HepG2 (cell line): Measurements from ENCODE around the gene MYH9.

Source experiments
- CBX5 ChIP-seq: sonication (generic); formaldehyde crosslinking; IDR thresholded peaks from 2 replicates; pipeline ENCODE4 v1.4.0; 2020; ENCODE audit warnings: missing genetic modification reagents, borderline replicate concordance
- FOXK2 ChIP-seq: fragments of 450-650 bp; IDR thresholded peaks from 2 replicates; pipeline ENCODE4 v1.6.1; 2016
- HDAC2 ChIP-seq: sonication (generic); formaldehyde crosslinking; IDR thresholded peaks from 2 replicates; pipeline ENCODE4 v1.4.0; 2020; ENCODE audit warnings: missing genetic modification reagents
- LCORL ChIP-seq, 2 experiments: fragments of 450-650 bp in 1 of 2; sonication (generic) in 1 of 2; formaldehyde crosslinking in 1 of 2; IDR thresholded peaks; 2 replicates each; pipeline versions ENCODE4 v1.5.0 to v1.6.1; 2017 to 2020; ENCODE audit warnings: antibody characterized with exemption in 1 of 2, missing genetic modification reagents in 1 of 2
- NR3C1 ChIP-seq: sonication (generic); formaldehyde crosslinking; IDR thresholded peaks from 2 replicates; pipeline ENCODE4 v1.4.0; 2020; ENCODE audit warnings: missing genetic modification reagents
- RXRA ChIP-seq: sonication (generic); formaldehyde crosslinking; IDR thresholded peaks from 2 replicates; pipeline ENCODE4 v1.5.1; 2020; ENCODE audit warnings: missing genetic modification reagents
- U2AF2 ChIP-seq: fragments of 200-400 bp; formaldehyde crosslinking; IDR thresholded peaks from 2 replicates; pipeline ENCODE4 v1.6.1; 2017; ENCODE audit warnings: low read depth, mild to moderate bottlenecking, low read length
- ZFAT ChIP-seq: sonication (generic); formaldehyde crosslinking; conservative IDR thresholded peaks from 2 replicates; pipeline ENCODE4 v1.8.1; 2023; ENCODE audit warnings: missing genetic modification reagents, inconsistent platforms
- ZFX ChIP-seq: sonication (generic); formaldehyde crosslinking; IDR thresholded peaks from 2 replicates; pipeline ENCODE4 v1.4.0; 2020; ENCODE audit warnings: mild to moderate bottlenecking, low read depth, missing genetic modification reagents, moderate library complexity
- ZNF24 ChIP-seq: fragments of 450-650 bp; IDR thresholded peaks from 2 replicates; pipeline ENCODE4 v1.6.1; 2017; ENCODE audit warnings: antibody characterized with exemption, mild to moderate bottlenecking
- TF ChIP-seq, protein P1 (sequence below), 2 experiments: IDR thresholded peaks; 2 replicates each; pipeline ENCODE4 v1.6.1; 2011 to 2012; ENCODE audit warnings: low read length in 2 of 2, borderline replicate concordance in 1 of 2, low read depth in 1 of 2, mild to moderate bottlenecking in 1 of 2, moderate library complexity in 1 of 2
- TF ChIP-seq, protein P2 (sequence below): sonication (generic); formaldehyde crosslinking; IDR thresholded peaks from 2 replicates; pipeline ENCODE4 v1.5.0; 2020; ENCODE audit warnings: mild to moderate bottlenecking, missing genetic modification reagents, borderline replicate concordance
- TF ChIP-seq, protein P3 (sequence below): IDR thresholded peaks from 2 replicates; pipeline ENCODE4 v1.6.1; 2016; ENCODE audit warnings: control low read depth
- TF ChIP-seq, protein P4 (sequence below): sonication (generic); formaldehyde crosslinking; IDR thresholded peaks from 2 replicates; pipeline ENCODE4 v1.5.0; 2020; ENCODE audit warnings: mild to moderate bottlenecking, missing genetic modification reagents

DNA sequence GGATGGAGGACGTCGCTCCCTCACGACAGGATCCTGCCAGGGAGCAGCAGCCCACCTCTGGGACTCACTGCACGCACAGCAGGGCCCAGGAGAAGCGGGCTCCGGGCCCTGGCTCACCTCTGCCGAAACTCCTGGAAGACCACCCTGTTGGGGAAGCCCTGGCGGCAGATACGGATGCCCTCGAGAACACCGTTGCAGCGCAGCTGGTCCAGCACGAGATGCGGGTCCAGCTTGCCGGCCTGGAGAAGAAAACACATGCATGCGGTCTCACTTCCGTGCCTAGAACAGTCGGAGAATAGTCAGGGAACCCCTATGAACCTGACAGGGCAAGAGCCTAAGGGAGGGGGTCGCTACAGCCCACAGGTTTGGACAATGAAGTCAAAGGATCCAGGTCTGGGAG is 82.0 kb downstream of the MYH9 start:
- TF ChIP-seq, protein P1, sequence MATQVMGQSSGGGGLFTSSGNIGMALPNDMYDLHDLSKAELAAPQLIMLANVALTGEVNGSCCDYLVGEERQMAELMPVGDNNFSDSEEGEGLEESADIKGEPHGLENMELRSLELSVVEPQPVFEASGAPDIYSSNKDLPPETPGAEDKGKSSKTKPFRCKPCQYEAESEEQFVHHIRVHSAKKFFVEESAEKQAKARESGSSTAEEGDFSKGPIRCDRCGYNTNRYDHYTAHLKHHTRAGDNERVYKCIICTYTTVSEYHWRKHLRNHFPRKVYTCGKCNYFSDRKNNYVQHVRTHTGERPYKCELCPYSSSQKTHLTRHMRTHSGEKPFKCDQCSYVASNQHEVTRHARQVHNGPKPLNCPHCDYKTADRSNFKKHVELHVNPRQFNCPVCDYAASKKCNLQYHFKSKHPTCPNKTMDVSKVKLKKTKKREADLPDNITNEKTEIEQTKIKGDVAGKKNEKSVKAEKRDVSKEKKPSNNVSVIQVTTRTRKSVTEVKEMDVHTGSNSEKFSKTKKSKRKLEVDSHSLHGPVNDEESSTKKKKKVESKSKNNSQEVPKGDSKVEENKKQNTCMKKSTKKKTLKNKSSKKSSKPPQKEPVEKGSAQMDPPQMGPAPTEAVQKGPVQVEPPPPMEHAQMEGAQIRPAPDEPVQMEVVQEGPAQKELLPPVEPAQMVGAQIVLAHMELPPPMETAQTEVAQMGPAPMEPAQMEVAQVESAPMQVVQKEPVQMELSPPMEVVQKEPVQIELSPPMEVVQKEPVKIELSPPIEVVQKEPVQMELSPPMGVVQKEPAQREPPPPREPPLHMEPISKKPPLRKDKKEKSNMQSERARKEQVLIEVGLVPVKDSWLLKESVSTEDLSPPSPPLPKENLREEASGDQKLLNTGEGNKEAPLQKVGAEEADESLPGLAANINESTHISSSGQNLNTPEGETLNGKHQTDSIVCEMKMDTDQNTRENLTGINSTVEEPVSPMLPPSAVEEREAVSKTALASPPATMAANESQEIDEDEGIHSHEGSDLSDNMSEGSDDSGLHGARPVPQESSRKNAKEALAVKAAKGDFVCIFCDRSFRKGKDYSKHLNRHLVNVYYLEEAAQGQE (IDR thresholded peaks at IDR 0.05; ENCODE audit: borderline replicate concordance in 1 of 2, low read depth in 1 of 2, low read length in 2 of 2), result no peak
- no peak for TF ChIP-seq CBX5 (CRISPR knock-in tag)
- TF ChIP-seq, protein P2, sequence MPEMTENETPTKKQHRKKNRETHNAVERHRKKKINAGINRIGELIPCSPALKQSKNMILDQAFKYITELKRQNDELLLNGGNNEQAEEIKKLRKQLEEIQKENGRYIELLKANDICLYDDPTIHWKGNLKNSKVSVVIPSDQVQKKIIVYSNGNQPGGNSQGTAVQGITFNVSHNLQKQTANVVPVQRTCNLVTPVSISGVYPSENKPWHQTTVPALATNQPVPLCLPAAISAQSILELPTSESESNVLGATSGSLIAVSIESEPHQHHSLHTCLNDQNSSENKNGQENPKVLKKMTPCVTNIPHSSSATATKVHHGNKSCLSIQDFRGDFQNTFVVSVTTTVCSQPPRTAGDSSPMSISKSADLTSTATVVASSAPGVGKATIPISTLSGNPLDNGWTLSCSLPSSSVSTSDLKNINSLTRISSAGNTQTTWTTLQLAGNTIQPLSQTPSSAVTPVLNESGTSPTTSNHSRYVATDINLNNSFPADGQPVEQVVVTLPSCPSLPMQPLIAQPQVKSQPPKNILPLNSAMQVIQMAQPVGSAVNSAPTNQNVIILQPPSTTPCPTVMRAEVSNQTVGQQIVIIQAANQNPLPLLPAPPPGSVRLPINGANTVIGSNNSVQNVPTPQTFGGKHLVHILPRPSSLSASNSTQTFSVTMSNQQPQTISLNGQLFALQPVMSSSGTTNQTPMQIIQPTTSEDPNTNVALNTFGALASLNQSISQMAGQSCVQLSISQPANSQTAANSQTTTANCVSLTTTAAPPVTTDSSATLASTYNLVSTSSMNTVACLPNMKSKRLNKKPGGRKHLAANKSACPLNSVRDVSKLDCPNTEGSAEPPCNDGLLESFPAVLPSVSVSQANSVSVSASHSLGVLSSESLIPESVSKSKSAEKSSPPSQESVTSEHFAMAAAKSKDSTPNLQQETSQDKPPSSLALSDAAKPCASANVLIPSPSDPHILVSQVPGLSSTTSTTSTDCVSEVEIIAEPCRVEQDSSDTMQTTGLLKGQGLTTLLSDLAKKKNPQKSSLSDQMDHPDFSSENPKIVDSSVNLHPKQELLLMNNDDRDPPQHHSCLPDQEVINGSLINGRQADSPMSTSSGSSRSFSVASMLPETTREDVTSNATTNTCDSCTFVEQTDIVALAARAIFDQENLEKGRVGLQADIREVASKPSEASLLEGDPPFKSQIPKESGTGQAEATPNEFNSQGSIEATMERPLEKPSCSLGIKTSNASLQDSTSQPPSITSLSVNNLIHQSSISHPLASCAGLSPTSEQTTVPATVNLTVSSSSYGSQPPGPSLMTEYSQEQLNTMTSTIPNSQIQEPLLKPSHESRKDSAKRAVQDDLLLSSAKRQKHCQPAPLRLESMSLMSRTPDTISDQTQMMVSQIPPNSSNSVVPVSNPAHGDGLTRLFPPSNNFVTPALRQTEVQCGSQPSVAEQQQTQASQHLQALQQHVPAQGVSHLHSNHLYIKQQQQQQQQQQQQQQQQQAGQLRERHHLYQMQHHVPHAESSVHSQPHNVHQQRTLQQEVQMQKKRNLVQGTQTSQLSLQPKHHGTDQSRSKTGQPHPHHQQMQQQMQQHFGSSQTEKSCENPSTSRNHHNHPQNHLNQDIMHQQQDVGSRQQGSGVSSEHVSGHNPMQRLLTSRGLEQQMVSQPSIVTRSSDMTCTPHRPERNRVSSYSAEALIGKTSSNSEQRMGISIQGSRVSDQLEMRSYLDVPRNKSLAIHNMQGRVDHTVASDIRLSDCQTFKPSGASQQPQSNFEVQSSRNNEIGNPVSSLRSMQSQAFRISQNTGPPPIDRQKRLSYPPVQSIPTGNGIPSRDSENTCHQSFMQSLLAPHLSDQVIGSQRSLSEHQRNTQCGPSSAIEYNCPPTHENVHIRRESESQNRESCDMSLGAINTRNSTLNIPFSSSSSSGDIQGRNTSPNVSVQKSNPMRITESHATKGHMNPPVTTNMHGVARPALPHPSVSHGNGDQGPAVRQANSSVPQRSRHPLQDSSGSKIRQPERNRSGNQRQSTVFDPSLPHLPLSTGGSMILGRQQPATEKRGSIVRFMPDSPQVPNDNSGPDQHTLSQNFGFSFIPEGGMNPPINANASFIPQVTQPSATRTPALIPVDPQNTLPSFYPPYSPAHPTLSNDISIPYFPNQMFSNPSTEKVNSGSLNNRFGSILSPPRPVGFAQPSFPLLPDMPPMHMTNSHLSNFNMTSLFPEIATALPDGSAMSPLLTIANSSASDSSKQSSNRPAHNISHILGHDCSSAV (CRISPR knock-in tag), result no peak
- TF ChIP-seq FOXK2, result no peak
- TF ChIP-seq HDAC2 (CRISPR knock-in tag), result no peak
- no peak for TF ChIP-seq ZNF24
- no peak for TF ChIP-seq NR3C1 (CRISPR knock-in tag)
- TF ChIP-seq LCORL (IDR thresholded peaks at IDR 0.05), result no peak
- TF ChIP-seq LCORL (CRISPR knock-in tag; IDR thresholded peaks at IDR 0.05), result no peak
- no peak for TF ChIP-seq U2AF2
- TF ChIP-seq RXRA (CRISPR knock-in tag), result no peak
- TF ChIP-seq ZFAT (CRISPR knock-in tag), result no peak
- TF ChIP-seq, protein P3, sequence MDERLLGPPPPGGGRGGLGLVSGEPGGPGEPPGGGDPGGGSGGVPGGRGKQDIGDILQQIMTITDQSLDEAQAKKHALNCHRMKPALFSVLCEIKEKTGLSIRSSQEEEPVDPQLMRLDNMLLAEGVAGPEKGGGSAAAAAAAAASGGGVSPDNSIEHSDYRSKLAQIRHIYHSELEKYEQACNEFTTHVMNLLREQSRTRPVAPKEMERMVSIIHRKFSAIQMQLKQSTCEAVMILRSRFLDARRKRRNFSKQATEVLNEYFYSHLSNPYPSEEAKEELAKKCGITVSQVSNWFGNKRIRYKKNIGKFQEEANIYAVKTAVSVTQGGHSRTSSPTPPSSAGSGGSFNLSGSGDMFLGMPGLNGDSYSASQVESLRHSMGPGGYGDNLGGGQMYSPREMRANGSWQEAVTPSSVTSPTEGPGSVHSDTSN (CRISPR knock-in tag), result no peak
- TF ChIP-seq, protein P4, sequence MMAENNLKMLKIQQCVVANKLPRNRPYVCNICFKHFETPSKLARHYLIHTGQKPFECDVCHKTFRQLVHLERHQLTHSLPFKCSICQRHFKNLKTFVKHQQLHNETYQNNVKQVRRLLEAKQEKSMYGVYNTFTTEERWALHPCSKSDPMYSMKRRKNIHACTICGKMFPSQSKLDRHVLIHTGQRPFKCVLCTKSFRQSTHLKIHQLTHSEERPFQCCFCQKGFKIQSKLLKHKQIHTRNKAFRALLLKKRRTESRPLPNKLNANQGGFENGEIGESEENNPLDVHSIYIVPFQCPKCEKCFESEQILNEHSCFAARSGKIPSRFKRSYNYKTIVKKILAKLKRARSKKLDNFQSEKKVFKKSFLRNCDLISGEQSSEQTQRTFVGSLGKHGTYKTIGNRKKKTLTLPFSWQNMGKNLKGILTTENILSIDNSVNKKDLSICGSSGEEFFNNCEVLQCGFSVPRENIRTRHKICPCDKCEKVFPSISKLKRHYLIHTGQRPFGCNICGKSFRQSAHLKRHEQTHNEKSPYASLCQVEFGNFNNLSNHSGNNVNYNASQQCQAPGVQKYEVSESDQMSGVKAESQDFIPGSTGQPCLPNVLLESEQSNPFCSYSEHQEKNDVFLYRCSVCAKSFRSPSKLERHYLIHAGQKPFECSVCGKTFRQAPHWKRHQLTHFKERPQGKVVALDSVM, result no peak
- no peak for TF ChIP-seq ZFX
